MV-4-11 (cell line): Measurements from ENCODE around the gene LMNA.
A peak's percentile ranks its signal among the peaks of the same experiment; 100 is the strongest.
"Not testable (repeated sequence)": the region's sequence is repeated elsewhere in the genome, so short reads cannot be mapped to it uniquely, and the experiment has no call there.

ENCODE experiments used
- DNase-seq: peaks from one replicate; lab custom pipeline; 2025; lab: John Stamatoyannopoulos, UW

LMNA gene

DNA sequence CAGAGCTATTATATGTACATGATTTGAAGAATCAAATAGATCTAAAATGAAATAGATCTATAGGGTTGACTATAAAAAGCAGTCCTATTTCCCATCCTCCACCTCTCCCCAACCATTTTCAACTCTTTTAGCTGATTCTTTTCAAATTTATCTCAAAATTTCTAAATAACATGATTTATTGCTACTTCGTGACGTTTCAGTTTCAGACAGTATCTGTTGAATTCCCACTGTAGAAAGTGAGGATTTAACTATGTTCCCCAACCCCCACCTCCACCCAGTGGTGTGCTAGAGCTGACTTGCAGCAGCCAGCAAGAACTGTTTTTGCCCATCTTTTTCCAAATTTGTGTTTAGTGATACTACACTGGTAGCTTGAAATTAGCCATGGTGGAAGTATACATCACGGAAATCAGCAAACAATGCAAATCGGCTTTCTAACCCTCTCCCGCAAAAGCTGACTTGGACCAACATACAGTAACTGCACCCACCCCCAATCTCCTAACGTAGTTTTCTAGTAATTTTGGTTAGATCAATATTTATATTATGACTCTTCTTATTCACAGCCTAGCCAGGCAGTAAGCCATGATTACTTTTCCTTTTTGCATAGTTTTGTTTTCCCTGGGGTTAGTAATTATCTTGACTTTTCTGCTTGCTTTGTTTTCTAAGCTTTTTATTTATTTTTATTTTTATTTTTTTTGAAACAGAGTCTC, 49.8 kb downstream of the LMNA start:
- DNase-seq, result no peak

DNA sequence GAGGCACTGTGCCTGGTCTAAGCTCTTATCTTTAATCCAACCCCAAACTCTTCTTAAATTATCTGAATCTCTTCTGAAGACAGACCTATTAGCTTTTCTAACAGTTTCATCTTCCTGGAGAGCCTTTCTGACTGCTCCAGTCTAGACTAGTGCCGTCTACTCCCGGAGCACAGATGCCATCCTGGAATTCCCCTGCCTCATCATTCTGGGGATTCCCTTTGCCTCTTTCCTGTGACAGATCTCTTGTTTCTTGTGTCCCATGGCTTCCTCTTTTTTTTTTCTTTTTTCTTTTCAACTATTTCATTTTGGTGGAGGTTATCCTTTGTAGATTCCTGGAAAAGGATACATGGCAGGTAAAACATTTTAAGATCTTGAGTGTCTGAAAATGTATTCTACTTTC, 50.6 kb downstream of the LMNA start:
- no peak for DNase-seq

DNA sequence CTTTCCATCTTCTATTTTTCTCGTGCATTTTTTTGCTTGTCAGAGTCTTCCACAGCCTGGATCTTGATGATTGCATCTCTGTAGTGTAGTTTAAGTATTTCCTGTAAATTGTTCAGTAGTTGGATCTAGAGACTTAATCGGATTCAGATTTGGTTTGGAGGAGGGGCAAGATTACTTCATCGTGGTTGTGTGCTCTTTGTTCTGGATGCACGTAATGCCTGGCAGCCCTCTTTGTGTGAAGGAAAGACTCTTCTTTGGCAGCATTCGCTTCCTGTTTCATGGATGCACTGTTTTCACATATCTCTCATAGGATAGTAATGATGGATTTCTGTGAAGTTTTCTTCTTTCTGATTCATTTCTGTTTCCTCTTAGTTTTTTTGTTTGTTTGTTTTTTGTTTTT, 53.0 kb downstream of the LMNA start:
- DNase-seq, result no peak

DNA sequence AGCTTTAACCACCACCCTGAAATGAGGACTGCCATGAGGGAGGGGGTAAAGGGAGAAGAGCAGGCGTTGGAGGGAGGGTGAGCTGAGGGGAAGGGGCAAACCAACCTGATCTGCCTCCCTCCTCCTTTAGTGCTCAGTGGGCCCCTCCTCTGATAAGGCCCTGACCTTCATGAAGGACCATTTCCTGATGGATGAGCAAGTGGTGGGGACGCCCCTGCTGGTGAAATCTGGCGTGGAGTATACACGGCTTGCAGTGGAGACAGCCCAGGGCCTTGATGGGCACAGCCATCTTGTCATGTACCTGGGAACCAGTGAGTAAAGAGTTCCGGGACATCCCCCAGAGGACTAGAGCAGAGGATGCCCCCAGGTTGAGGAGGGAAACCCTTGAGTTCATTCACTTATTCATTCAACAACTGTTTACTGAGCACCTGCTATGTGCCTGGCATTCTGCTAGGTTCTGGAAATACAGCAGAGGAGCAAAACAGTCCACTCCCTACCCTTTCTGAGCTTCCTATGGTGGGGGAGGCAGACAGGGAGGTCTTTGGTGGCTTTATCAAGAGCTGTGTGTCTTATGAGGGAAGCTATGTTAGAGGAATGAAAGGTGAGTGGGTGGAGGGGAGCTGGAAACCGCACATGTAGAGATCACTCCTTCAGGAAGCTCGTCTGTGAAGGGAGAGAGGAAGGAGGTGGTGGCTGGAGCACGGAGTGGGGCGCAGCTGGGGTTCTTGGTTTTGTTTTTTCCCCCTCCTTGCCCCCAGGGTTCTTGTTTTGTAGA, 58.4 kb downstream of the LMNA start:
- no peak for DNase-seq

DNA sequence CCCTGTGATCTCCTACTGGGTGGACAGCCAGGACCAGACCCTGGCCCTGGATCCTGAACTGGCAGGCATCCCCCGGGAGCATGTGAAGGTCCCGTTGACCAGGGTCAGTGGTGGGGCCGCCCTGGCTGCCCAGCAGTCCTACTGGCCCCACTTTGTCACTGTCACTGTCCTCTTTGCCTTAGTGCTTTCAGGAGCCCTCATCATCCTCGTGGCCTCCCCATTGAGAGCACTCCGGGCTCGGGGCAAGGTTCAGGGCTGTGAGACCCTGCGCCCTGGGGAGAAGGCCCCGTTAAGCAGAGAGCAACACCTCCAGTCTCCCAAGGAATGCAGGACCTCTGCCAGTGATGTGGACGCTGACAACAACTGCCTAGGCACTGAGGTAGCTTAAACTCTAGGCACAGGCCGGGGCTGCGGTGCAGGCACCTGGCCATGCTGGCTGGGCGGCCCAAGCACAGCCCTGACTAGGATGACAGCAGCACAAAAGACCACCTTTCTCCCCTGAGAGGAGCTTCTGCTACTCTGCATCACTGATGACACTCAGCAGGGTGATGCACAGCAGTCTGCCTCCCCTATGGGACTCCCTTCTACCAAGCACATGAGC, 62.2 kb downstream of the LMNA start:
- DNase-seq, result no peak

DNA sequence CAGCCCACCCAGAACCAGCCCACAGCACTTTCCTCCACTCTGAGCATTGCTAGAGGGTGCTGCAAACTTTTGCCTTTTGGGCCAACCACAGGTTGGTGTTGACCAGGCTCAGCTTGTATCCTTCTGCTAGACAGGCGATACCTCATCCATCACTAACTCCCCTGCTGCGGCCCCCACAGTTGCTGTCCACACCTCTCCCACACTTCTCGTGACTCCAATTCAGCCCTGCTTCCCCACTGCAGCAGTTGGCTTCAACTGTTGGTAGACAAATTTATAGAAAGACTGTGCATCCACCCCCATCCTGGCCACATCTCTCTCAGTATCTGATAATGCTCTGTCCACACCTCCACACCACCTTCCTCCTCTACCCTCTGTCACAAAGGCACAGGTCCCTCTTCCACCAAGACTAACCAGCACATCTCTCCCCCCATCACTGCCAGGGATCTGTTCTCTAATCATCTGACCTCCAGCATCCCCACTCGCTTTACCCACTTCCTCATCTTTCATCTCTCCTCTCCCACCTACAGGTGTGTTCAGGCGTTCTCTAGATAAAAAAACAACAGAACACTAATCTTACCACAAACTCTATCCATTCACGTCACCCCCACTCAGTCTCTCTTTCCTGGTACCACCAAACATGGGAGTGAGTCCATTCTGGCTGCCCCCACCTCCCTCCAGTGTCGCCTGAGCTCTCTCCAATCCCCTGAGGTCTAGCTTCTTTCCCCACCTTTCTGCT, 63.6 kb downstream of the LMNA start:
- no peak for DNase-seq

DNA sequence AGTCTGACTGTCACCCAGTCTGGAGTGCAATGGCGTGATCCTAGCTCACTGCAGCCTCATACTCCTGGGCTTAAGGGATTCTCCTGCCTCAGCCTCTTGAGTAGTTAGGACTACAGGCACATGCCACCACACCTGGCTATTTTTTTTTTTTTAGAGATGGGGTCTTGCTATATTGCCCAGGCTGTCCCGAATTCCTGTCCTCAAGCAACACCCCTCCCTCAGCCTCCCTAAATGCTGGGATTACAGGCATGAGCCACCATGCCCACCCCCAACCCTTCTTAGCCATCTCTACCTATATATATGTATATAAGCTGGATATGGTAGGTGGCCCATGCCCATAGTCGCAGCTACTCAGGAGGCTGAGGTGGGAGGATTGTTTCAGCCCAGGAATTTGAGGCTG, 66.0 kb downstream of the LMNA start:
- DNase-seq, result no peak

DNA sequence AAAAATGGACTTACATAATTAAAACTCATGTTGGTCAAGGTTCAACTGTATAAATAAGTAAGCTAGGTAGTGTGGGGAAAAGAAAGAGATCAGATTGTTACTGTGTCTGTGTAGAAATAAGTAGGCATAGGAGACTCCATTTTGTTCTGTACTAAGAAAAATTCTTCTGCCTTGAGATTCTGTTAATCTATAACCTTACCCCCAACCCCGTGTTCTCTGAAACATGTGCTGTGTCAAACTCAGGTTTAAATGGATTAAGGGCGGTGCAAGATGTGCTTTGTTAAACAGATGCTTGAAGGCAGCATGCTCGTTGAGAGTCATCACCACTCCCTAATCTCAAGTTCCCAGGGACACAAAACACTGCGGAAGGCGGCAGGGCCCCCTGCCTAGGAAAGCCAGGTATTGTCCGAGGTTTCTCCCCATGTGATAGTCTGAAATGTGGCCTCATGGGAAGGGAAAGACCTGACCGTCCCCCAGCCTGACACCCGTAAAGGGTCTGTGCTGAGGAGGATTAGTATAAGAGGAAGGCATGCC, 66.9 kb downstream of the LMNA start:
- DNase-seq, result not testable (repeated sequence)

DNA sequence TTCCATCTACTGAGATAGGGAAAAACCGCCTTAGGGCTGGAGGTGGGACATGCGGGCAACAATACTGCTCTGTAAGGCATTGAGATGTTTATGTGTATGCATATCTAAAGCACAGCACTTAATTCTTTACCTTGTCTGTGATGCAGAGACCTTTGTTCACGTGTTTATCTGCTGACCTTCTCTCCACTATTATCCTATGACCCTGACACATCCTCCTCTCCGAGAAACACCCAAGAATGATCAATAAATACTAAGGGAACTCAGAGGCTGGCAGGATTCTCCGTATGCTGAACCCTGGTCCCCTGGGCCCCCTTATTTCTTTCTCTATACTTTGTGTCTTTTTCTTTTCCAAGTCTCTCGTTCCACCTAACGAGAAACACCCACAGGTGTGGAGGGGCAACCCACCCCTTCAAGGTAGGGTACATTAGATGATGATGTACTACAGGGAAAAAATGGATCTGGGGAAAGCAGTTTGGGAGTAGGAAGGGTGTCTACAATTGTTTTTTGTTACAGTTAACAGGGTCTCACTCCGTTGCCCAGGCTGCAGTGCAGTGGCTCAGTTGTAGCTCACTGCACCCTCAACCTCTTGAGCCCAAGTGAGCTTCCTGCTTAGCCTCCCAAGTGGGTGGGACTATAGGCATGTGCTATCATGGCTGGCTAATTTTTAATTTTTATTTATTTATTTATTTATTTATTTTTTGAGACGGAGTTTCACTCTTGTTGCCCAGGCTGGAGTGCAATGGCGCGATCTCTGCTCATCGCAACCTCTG, 67.7 kb downstream of the LMNA start:
- not testable (repeated sequence) for DNase-seq

DNA sequence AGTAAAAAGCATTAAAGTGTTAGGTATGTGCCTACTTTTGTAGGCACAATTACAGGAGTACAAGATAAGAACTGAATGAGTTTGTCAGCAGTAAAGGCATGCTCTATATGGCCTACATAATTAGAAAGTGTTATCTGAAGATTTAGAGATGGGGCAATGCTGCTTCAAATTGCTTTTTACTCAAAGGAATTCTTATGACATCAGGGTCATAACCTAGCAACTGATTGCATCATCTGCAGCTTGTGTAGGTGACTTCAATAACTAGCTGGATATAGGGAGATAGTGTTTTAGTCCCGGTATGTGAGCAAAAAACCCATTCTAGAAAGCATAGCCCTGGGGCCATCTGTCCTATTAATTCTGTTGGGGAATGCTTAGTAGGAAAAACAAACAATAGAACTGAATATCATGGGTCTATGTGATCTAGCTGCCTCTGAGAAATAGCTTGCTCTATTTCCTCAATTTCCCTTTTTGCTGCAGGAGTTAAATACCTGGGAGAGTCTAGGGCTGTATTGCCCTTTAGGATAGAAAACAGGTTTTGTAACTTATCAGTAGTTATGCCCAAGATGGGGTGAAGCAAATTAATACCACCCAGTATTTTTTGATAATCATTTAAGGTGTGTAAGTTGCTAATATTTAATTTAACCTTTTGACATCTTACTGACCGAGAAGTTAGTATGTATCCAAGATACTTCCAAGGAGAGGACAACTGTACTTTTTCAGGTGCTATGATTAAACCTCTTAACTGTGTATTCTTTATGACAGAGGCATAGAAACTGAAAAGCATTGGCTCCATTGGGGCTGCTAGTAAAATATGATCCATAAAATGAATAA, 72.1 kb downstream of the LMNA start:
- DNase-seq, result peak; percentile 16
